Loucy (cell line): ENCODE results near the gene SHC1.

Source experiments
- CTCF ChIP-seq: fragments of 200-600 bp; sonication (generic); conservative IDR thresholded peaks from 2 replicates; pipeline ENCODE4 v1.5.1; 2014; ENCODE audit warnings: mild to moderate bottlenecking, antibody characterized with exemption, low read length
- EZH2phosphoT487 ChIP-seq: fragments of 200-600 bp; IDR thresholded peaks from 2 replicates; pipeline ENCODE4 v1.6.1; 2018; ENCODE audit warnings: antibody characterized with exemption, mild to moderate bottlenecking, moderate library complexity, borderline replicate concordance

- TF ChIP-seq CTCF (no peak), EZH2phosphoT487 (no peak)
Measured at GRCh38 chr1:154958036-154958435, 12.5 kb downstream of the SHC1 start.
